Lower leg skin (tissue), 3 donors: ENCODE measurements around the gene SNTA1.

ENCODE experiments used
- CTCF ChIP-seq, 3 donors: fragments of 450-650 bp; IDR thresholded peaks; one replicate each; pipeline ENCODE4 v1.5.1; 2016; ENCODE audit warnings: antibody characterized with exemption in 3 of 3, mild to moderate bottlenecking in 3 of 3, moderate library complexity in 2 of 3
- POLR2A ChIP-seq, 2 donors: fragments of 450-650 bp; IDR thresholded peaks; one replicate each; pipeline ENCODE4 v1.6.1; 2016 to 2017; ENCODE audit warnings: antibody characterized with exemption in 2 of 2, mild to moderate bottlenecking in 1 of 2, moderate library complexity in 1 of 2

DNA sequence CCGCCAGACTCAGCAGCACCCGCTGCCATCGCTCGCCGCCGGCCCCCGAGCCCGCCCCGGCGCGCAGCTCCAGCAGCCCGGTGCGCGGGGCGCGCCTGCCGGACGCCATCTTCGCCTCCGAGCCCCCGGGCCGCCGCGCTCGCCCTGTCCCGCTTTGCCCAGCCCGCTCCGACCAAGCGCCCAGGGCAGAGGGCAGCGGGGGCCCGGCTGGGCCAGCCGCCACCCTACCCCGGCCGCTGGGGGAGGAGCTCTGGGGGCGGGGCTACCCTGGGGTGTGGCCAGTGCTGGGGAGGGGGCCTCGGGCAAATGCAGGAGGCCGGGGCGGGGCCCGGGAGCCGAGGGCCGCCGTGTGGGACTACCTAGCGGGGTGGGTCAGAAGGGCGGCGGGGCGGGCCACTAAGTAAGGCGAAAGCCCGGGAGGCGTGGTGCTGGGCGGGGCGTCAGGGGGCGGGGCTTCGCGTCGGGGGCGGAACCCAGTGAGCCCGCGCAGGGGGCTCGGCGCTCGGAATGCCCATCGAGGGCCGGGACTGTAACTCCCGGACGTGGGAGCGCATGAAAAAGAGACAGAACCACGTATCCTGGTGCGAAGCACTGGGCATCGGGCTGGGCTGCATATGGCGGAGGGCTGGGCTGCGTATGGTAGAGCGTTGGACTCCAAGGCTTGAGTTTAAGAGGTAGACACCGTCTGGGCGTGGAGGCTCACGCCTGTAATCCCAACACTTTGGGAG, at the start of gene SNTA1:
- TF ChIP-seq CTCF (IDR thresholded peaks at IDR 0.05) (no peak), POLR2A (IDR thresholded peaks at IDR 0.05) (no peak)
